BJ (cell line): Measurements from ENCODE around the gene COL23A1. TPM values are rescaled to one million over a fixed set of nuclear protein-coding genes. Genes with fewer than 3 reads are reported as not detected.
A peak's percentile ranks its signal among the peaks of the same experiment; 100 is the strongest.

ENCODE experiments used
- CTCF ChIA-PET: fragments of 350-600 bp; formaldehyde crosslinking; extraction: SDS; loops from one replicate; lab custom pipeline; 2021; ENCODE audit warnings: antibody characterized with exemption, inconsistent platforms; lab: Yijun Ruan, JAX
- POLR2A ChIA-PET: fragments of 300-600 bp; sonication (Branson Sonifier 250); formaldehyde crosslinking; extraction: SDS; loops from one replicate; lab custom pipeline; 2021; ENCODE audit warnings: antibody characterized with exemption; lab: Charles Lee
- DNase-seq: peaks from one replicate; pipeline ENCODE4 v3.0.0-alpha.2; 2011; ENCODE audit warnings: low read depth
- H3K27me3 ChIP-seq: 2 replicates; pipeline ENCODE4 v1.6.0; 2011; ENCODE audit warnings: low read length; ENCODE audit not compliant: control insufficient read depth, insufficient read depth
- H3K36me3 ChIP-seq: 2 replicates; pipeline ENCODE4 v1.5.1; 2011; ENCODE audit warnings: low read length; ENCODE audit not compliant: control insufficient read depth, insufficient read depth
- H3K4me3 ChIP-seq: 2 replicates; pipeline ENCODE4 v1.5.1; 2011; ENCODE audit warnings: low read depth, mild to moderate bottlenecking, control low read depth, low read length
- polyA plus RNA-seq: library from polyadenylated mRNA; depleted of rRNA; stranded (reverse); fragments of >200 nt; gene quantifications from 2 replicates; pipeline ENCODE4 v1.2.3, GENCODE V29; 2011
- TF ChIP-seq, protein P1 (sequence below): IDR thresholded peaks from 2 replicates; pipeline ENCODE4 v1.5.1; 2011; ENCODE audit warnings: low read depth, mild to moderate bottlenecking, control low read depth, inconsistent platforms, low read length, moderate library complexity; ENCODE audit not compliant: insufficient read depth

The COL23A1 gene
- polyA plus RNA-seq, 1 experiment, result not detected

DNA sequence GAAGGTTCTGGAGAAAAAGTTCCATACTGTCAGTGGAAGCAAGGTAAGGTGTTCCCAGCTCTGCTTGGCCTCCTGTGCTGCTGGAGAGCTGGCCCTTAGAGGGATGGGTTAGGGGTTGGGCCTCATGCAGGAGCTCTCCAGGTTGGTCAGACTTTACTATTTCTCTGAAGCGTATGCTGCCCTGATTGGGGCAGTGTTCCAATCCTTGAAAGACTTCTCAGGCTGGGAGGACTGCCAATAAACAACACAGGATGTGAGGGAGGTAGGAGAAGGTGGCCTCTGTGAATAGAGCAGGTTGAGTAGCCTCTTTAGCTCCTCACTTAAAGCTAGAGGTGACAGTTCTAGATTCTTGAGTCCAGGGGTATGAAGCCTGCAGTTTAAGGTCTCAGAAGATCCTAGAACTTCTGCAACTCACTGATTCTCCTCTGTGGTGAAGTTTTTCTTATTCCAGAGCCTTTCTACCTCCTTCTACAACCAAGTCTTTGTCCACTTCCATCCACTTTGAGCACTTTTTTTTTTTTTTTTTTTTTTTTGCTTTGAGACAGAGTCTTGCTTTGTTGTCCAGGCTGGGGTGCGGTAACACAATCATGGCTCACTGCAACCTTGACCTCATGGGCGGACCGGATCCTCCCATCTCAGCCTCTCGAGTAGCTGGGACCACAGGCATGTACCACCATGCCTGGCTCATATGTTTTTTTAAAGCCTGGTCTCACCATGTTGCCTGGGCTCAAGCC is 382.8 kb downstream of the COL23A1 start:
- ChIA-PET POLR2A (no interaction called here), CTCF (no interaction called here)
- H3K4me3 ChIP-seq, result no peak overlapping the region
- no peak for DNase-seq
- peaks cover 39% of the 10 kb centered on the region for H3K36me3 ChIP-seq
- no peaks in the 10 kb centered on the region for H3K27me3 ChIP-seq
- TF ChIP-seq, protein P1, sequence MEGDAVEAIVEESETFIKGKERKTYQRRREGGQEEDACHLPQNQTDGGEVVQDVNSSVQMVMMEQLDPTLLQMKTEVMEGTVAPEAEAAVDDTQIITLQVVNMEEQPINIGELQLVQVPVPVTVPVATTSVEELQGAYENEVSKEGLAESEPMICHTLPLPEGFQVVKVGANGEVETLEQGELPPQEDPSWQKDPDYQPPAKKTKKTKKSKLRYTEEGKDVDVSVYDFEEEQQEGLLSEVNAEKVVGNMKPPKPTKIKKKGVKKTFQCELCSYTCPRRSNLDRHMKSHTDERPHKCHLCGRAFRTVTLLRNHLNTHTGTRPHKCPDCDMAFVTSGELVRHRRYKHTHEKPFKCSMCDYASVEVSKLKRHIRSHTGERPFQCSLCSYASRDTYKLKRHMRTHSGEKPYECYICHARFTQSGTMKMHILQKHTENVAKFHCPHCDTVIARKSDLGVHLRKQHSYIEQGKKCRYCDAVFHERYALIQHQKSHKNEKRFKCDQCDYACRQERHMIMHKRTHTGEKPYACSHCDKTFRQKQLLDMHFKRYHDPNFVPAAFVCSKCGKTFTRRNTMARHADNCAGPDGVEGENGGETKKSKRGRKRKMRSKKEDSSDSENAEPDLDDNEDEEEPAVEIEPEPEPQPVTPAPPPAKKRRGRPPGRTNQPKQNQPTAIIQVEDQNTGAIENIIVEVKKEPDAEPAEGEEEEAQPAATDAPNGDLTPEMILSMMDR, result no peak

DNA sequence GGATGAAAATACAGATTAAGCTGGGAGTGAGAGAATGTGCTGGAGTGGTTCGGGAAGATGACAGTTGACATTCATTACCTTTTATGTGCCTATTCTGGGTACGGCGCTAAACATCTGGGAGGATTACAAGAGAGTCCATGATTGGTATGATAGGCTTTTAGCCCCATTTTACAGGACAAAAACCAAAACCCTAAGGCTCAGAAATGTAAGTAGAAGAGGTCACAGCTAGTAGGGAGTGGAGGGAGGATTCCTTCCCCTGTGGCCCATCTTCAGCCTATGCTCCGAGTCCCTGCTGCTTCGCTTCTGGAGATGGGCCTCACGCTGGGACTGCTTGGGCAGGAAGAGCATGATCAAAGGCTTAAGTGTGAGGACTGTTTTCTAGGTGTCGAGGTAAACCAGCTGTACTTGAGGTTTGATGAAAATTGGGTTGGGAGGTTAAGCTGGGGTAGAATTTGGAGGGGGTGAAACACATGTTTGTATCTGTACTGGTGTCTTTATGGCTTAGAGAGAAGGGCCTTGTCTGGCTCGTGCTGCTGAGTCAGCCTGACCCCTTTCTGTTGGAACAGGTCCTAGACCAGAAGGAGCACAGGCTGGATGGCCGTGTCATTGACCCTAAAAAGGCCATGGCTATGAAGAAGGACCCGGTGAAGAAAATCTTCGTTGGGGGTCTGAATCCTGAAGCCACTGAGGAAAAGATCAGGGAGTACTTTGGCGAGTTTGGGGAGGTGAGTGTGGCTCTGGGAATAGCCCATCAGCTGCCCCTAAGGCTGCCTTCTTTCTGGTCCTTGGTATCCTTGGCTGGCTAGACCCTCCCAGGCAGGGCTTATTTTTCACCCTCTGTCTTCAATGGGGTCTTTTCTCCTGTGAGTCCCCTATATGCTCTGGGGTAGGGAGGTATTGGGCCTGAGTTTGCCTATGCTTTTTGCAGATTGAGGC is 383.8 kb downstream of the COL23A1 start:
- ChIA-PET CTCF (interaction anchor here (0.9 kb wide), 1 partner anchor 130 kb away, joined by 3 read pairs; no protein-coding TSS in a partner anchor), POLR2A (no interaction called here)
- TF ChIP-seq, protein P1, result no peak
- H3K4me3 ChIP-seq, result peak overlapping the region; percentile 58
- H3K36me3 ChIP-seq, result peaks cover 31% of the 10 kb centered on the region
- no peaks in the 10 kb centered on the region for H3K27me3 ChIP-seq
- DNase-seq, result no peak

DNA sequence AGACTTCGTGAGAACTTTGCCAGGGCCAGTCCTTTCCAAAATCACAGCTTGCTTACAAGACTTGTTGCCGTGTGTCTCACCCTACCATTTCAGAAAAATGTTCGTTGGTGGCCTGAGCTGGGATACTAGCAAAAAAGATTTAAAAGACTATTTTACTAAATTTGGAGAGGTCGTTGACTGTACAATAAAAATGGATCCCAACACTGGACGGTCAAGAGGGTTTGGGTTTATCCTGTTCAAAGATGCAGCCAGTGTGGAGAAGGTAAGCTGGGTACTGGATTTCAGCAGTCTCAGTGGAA is 384.5 kb downstream of the COL23A1 start:
- H3K36me3 ChIP-seq, result peaks cover 26% of the 10 kb centered on the region
- DNase-seq, result no peak
- peak overlapping the region; percentile 58 for H3K4me3 ChIP-seq
- TF ChIP-seq, protein P1, result no peak
- no peaks in the 10 kb centered on the region for H3K27me3 ChIP-seq
- ChIA-PET POLR2A (no interaction called here), CTCF (interaction anchor here (0.9 kb wide), 1 partner anchor 129 kb away, joined by 3 read pairs; no protein-coding TSS in a partner anchor)

DNA sequence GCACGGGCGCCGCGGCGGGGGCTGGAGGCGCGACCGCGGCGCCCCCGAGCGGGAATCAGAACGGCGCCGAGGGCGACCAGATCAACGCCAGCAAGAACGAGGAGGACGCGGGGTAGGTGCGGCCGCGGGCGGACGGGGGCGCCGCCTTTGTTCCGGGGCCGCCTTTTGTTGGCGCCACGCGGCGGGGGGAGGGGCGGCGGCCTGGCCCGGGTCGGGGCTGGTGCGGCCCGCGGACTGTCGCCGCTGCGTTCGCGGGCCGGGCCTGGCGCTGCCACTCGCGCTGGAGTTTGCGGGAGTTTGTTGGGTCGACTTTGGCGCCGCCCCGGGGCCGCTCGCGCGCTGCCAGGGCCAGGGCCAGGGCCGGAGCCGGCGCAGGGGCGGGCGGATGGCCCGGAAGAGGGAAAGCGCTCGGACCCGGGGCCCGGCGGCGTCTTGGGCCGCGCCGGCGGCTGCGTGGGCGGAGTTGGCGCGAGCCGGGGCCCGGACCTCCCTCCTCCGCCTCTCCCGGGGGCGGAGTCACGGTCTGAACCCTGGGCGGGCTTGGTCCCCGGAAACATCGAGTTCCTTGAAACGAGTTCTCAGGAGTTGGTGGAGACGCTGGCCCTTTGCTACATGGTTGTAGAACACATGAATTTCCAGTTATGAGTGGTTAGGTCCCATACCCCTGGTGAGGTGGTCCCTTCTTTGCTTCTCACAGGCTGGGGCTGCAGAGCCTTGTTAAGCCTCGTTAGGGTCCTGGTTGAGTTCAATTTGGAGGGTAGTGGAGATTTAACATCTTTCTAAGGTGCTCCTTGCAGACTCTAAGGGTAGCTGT is 385.1 kb downstream of the COL23A1 start:
- H3K36me3 ChIP-seq, result peaks cover 22% of the 10 kb centered on the region
- CTCF ChIA-PET, result interaction anchor here (0.9 to 1.2 kb wide), 3 partner anchors 30 to 129 kb away, joined by 3 to 5 read pairs (median 4); no protein-coding TSS in a partner anchor
- no peak for DNase-seq

More for the DNA sequence above, 385.1 kb downstream of the COL23A1 start:
- POLR2A ChIA-PET, result interaction anchor here (1.1 kb wide), 1 partner anchor 51 kb away, joined by 3 read pairs; the partner anchor contains the start of gene NHP2
- Histone ChIP-seq H3K4me3 (peak overlapping the region; percentile 58), H3K27me3 (no peaks in the 10 kb centered on the region)
- TF ChIP-seq, protein P1, result no peak
